ENCODE measurements around the gene TUBGCP2.
"Not testable (repeated sequence)": the region's sequence is repeated elsewhere in the genome, so short reads cannot be mapped to it uniquely, and the experiment has no call there.

TUBGCP2 gene

GRCh38 chr10:133325440-133326222 lies 17.0 kb upstream of the TUBGCP2 start:
- DNase-seq = peak; percentile 59

DNA sequence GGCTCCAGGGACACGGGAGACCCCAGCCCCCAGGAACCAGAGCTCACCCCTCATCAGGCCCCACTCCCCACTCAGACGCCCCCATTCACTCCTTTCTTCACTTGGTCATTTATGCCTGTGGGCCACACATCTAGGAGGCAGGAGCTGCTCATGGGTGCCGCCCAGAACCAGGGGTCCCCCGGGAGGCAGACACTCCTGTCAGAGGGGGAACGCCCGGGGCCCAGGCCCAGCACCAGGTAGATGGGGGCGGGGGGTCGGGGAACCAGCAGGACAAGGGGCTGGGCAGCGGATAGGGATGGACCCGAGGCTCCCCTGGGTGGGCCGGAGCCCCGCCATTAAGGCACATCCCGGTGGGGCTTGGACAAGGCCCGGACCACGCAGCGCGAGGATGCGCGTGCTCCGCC lies 16.2 kb upstream of the TUBGCP2 start:
- no peak for DNase-seq

DNA sequence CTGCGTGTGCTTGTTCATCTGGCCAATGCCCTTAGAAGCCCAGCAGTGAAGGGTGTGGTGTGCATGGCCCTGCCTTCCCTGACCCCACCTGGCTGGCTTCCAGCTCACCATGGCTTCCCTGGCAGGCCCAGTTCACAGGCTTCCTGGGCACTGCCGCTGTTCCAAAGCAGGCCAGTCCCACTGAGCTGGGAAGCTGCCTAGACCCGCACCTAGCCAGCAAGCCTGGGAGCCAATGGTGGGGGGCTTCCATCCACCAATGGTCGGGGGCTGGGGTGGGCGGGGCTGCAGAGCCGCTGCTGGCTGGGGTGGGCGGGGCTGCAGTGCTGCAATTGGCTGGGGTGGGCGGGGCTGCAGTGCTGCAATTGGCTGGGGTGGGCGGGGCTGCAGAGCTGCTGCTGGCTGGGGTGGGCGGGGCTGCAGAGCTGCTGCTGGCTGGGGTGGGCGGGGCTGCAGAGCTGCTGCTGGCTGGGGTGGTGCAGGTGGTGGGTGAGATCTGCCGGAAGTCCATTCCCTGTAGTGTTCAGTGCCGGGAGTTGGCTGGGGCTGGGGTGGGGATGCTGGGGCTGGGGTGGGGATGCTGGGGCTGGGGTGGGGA lies 15.6 kb upstream of the TUBGCP2 start:
- DNase-seq = no peak

- not testable (repeated sequence) for DNase-seq
Observed at GRCh38 chr10:133322064-133322709, 13.5 kb upstream of the TUBGCP2 start.

- DNase-seq = not testable (repeated sequence)
Observed at GRCh38 chr10:133320852-133321422, 12.3 kb upstream of the TUBGCP2 start.

- DNase-seq = peak; percentile 77
Observed at GRCh38 chr10:133318494-133319127, 9.9 kb upstream of the TUBGCP2 start.

- DNase-seq = no peak
Observed at GRCh38 chr10:133316732-133317131, 8.1 kb upstream of the TUBGCP2 start.

DNA sequence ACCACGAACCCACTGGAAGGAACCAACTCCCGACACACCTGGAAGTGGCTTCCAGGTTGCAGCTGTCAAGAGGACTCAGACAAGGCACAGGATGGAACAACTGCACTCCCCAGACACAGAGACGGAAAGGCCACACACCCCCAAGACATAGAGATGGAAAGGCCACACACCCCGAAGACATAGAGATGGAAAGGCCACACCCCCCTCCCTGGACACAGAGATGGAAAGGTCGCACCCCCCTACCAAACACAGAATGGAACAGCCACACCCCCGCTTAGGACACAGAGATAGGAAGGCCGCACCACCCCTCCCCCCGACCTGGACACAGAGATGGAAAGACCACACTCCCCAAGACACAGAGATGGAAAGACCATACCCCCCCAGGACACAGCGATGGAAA lies 7.6 kb upstream of the TUBGCP2 start:
- DNase-seq = no peak

- DNase-seq = no peak
Observed at GRCh38 chr10:133315847-133316246, 7.2 kb upstream of the TUBGCP2 start.

DNA sequence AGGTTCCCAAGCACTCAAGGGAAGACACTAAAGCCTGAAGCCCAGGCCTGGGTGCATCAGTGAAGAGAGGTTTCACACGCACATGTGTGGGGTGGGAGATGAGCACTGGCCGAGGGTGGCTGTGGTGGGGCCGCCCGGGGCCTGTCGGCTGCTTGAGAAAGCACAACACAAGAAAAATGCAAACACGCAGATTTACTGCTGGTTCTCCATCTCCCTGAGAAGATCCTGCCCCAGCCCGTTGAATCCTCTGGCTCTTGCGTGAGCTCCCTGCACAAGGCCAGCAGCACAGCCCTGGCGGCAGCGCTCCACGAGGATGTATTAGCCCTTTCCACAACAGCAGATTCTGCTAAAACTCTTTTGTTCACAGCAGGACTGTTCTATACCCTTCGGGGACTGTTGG lies 6.2 kb upstream of the TUBGCP2 start:
- DNase-seq = no peak

- no peak for DNase-seq
Observed at GRCh38 chr10:133313192-133313591, 4.5 kb upstream of the TUBGCP2 start.

- DNase-seq = no peak
Observed at GRCh38 chr10:133312769-133313145, 4.1 kb upstream of the TUBGCP2 start.

DNA sequence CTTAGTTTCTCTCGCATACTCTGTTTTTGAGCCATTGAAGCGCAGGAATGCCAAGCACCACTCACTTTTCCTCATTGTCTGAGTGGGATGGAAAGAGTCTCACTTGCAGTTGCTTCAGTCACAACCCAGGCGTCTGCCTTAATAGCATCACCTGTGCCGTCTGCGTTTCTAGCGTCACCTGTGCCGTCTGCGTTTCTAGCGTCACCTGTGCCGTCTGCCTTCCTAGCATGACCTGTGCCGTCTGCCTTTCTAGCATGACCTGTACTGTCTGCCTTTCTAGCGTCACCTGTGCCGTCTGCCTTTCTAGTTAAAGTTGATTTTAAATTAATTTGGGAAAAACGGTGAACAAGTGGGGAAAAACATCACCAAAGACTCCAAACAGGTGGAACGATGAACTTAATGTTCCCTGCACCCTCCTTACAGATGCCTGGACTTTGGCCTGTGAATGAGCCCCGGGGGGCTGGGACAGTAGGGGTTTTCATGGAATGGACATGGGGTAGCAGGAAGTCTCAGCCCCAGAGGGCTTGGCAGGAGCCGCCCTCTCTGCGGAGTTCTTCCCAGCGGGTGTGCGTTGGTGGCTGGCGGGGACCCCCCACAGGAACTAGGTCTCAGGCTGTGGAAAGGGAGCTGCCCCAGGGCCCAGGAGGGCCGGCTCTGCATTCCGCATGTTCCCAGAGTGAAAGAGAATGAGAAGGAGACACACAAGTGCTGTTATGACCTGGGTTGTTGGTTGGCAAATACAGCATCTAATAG lies 3.5 kb upstream of the TUBGCP2 start:
- no peak for DNase-seq

- no peak for DNase-seq
Observed at GRCh38 chr10:133311570-133311969, 2.9 kb upstream of the TUBGCP2 start.

- no peak for DNase-seq
Observed at GRCh38 chr10:133310789-133311188, 2.1 kb upstream of the TUBGCP2 start.

DNA sequence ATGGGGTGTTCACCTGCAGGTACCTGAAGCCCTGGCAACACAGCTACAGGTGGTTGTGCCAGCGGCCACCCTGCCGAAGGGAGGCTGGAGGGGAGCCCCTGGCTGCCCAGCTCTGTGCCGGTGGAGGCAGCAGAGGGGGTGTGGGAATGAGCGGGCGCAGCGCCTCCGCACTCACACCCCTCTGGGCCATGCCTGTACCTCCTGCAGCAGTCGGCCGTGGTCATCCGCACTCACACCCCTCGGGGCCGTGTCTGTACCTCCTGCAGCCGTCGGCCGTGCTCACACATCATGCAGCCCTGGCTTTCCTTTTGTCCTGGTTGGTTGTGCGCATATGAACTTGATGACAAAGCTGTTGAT lies 1.7 kb upstream of the TUBGCP2 start:
- DNase-seq = no peak

- DNase-seq = no peak
Observed at GRCh38 chr10:133309720-133310398, 1.2 kb upstream of the TUBGCP2 start.

DNA sequence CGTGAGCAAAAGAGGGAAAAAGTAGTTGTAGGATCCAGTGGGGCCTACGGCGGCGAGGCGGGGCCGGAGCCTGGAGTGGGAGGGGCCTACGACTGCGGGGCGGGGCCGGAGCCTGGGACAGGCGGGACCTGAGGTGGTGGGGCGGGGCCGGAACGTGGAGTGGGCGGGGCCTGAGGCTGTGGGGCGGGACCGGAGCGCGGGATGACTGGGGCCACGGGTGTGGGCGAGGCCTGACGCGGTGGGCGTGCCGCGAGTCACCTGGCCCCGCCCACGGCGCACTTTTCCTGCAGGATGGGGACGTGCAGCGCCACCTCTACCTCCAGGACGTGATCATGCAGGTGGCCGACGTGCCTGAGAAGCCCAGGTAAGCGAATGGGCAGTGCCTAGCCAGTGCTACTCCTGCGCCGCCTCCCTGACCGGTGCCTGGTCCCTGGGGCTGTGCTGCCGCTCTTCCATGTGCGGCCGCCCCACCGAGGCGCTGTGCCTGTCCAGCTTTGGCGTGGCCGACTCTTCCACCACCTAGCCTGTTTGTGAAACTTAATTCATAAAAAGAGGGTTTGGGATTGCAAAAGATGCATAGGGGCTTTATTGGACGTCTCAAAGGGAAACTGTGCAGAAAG lies 538 bp upstream of the TUBGCP2 start:
- DNase-seq = no peak

GRCh38 chr10:133307776-133308420 lies 774 bp downstream of the TUBGCP2 start:
- DNase-seq = peak; percentile 56

DNA sequence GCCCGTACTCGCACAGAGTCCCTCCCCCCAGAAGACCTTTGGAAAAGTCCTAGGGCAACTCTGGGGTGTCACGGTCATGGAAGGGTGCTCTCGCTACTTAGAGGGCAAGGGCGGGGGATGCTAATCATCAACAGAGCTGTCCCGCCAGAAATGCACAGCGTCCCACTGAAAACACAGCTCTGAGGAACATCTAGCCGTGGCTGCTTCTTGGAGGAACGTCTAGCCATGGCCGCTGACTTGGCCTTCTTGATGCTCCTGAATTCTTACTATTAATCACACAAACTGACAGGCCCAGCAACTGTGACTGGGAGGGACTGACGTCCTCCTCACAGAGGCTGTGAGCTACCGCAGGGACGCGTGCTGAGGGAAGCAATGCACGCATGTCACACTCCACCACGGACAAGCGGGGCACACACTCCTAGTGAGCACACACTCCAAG lies 1.7 kb downstream of the TUBGCP2 start:
- peak; percentile 20 for DNase-seq

- DNase-seq = no peak
Observed at GRCh38 chr10:133306097-133306476, 2.6 kb downstream of the TUBGCP2 start.
